HG03469 (cell line): ENCODE results near the gene COL21A1.

Experiments
- ATAC-seq: cut with Tn5 transposase; IDR thresholded peaks from one replicate; pipeline ENCODE4 v1.9.1; 2021; ENCODE audit warnings: mild to moderate bottlenecking, moderate library complexity, moderate number of reproducible peaks; ENCODE audit not compliant: unreplicated experiment

The COL21A1 gene

DNA sequence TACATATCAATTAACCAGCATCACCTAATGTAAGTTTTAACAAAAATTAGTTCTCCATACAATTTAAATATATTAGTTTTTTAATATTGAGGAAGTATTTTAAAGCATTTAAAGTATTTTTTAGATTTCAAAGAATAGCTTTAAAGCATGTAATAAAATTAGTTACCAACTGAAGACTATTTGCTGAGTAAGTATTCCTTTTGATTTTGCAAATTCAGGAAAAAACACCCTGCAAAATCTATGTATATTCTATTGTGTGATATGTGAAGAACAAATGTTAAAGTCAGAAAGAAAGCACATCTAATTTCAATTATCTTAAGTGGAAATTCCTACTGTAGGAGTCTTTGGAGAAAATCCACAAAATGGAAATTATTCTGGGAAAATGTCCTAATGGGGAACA, 107.3 kb downstream of the COL21A1 start:
- ATAC-seq: no peak

GRCh38 chr6:56115715-56116114, 131.7 kb downstream of the COL21A1 start:
- ATAC-seq: no peak

DNA sequence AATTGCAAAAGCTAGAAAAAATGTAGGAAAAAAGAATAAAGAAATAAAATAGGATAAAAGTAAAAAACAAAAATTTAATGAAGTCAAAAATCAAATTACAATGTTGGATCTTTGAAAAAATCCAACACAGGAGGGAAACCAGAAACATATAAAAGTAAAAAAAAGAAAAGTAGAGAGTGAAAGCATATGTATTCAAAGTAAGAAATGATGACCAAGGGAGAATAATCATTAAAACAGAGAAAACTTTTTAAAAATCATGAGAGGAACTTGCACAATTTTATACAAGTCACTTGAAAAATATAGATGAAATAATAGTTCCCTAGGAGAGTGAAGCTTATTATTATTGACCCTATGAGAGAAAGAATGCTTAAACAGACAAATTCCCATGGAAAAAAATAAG, 138.2 kb downstream of the COL21A1 start:
- no peak for ATAC-seq

DNA sequence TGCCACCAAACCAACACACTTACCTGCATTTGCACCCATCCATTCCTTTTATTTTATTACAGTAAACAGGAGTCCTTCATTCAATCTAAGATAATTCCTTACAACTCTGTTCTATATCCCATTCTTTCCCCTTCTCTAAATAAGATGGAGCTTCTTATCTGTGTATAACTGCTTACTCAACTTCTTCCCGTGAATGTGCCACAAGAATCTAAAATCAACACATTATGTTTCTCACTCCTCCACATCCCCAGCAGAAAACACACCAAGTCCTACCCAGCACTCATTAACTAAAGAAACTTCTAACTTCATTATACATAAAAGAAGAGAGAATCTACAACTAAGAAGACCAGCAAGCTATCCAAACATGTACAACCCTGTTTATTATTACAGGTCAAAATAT, 141.1 kb downstream of the COL21A1 start:
- ATAC-seq: no peak

DNA sequence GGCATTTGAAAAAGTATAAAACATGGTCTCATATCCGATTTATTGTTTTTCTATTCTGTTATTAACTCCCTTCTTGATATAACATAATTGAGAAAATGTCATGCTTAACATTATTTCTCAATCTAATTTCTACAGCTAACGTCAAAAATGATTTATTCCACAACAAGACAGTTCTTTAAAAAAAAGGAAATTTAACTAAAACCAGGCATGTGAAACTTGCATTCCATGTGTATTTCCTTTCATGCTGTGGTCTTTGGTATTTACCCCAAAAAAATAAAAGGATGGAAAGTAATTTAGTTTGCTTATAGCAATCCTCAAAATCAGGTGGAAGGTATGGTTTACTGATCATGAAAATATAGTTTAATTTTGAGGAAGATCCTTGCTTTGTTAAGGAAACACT, 142.8 kb downstream of the COL21A1 start:
- ATAC-seq: no peak

DNA sequence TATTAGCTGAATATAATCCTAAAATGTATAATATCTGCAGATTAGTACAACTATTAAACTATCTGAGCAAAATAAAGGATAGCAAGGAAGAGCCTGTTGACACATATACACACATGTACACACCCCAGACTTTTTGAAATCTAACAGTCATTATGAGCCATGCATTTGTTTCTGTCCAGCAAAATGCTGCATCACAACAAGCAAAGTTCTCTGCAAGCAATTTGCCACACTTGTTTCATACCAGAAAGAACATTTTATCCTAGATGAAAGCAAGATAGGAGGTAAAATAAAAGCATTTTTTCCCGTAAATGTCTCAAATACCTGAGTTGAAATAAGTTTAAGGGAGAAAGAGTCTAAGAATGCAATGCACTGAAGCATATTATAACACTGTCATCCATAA, 145.2 kb downstream of the COL21A1 start:
- no peak for ATAC-seq

- no peak for ATAC-seq
Observed at GRCh38 chr6:56101141-56101553, 146.2 kb downstream of the COL21A1 start.

DNA sequence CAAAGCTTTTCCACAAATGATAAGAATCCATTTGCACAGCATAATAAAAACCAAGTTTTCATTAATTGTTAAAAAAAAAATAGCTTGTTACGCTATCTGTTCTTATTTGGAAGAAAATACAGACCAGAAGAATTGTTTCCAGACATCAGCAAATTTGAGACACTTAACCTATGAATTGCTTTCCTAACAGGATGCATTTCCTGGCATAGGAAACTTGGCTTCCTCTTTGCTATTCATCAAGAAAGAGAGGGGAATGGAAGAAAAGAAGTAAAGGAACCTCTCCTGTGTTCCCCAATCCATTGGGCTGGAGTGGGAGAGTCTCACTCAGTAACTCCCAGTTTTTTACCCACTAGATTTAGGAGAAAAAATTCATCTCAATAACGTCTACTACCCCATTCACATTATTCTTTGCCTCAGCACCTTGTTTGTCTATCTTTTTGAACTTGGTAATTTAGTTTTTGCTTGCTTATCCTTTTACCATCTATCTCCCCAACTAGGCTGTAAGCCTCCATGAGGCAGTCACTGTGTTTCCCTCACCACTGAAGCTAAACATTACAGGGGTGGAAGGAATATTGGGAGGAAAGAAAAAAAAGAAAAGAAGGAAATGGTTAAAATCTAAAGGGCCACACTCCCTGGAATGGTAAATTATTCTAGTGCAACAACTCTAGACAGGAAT, 150.3 kb downstream of the COL21A1 start:
- no peak for ATAC-seq

- ATAC-seq: no peak
Observed at GRCh38 chr6:56096541-56096940, 150.8 kb downstream of the COL21A1 start.

DNA sequence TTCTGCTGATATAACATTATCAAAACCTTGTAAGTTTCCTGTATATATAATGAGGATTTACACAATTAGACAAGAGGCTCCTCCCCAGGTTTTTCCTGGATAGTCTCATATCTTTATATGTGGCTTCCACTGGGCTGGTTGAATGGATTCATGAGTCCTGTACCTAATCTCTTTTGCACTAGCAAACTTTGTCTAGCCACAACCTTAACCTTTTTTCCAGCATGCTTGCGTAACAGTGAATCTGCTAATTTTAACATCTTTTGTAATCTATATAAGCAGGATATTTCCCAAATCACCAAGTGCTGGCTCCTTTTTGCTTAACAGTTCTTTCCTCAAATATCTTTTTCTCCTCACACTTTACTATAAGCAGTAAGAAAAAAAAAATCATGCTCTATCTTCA, 153.6 kb downstream of the COL21A1 start:
- no peak for ATAC-seq

GRCh38 chr6:56091159-56091869, 156.1 kb downstream of the COL21A1 start:
- no peak for ATAC-seq

DNA sequence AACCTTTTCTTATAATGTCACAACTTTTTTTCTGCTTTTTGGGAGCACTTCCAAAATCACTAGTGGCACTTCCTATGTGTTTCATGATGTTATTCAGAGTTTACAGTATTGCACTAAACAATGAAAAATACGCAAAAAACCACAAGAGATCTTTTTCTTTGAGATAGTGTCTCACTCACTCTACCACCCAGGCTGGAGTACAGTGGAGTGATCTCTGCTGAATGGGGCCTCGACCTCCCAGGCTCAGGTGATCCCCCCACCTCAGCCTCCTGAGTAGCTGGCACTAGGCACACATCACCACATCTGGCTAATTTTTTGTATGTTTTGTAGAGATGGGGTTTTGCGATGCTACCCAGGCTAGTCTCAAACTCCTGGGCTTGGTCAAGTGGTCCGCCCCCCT, 158.7 kb downstream of the COL21A1 start:
- ATAC-seq: no peak

GRCh38 chr6:56087421-56087820, 160.0 kb downstream of the COL21A1 start:
- no peak for ATAC-seq

DNA sequence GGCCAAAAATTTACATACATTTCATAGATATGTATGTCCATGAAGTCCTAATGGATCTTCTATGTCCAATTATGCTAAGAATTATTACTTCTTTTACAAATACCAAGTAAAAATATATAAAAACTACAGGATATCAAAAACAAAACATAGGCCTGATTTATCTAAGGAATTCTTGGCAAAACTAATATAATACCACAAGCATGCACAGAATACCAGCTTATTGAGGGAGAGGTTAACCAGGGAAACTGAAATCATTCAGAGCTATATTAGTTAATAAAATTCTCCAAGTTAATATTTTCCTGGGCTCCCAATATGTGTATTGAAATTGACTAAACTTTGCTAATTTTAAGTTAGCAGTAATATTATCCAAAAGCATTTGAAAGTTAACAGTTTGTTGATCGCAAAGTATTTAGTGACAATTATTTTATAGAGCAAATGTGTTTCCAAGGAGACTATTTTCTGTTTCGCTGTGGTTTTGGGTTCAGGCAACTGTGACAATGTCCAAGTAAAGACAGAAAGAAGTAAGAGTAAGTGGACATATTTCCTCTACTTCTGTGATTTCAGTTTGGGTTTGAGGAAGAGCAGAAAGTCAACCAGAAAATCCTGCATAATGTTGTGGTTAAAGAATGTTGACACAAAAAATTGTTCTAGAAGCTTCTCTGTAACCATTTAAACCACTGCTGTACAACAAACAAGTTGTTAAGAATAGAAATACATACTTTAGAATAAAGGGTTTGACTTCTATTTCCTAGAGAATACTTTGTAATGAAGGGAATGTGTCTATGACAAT, 167.4 kb downstream of the COL21A1 start:
- no peak for ATAC-seq

- no peak for ATAC-seq
Observed at GRCh38 chr6:56076033-56076432, 171.3 kb downstream of the COL21A1 start.

DNA sequence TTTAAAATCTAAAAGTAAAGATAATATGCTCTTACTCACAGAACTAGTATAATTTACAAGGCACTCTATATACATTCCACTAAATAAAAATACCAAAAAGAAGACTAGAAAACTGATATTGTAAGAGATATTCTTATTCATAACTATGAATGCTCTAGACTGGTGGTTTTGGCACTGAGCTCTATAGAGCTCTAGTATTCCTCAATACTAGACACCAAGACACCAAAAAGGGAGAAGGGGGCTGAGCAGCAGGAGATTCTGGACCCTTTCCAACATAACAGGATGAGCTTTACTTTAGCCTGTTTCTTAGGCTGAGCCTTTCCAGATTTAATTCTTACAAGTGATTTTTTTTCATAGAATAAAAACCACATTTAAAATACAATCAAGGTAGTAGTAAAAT, 173.6 kb downstream of the COL21A1 start:
- no peak for ATAC-seq

- ATAC-seq: no peak
Observed at GRCh38 chr6:56073315-56073714, 174.1 kb downstream of the COL21A1 start.

DNA sequence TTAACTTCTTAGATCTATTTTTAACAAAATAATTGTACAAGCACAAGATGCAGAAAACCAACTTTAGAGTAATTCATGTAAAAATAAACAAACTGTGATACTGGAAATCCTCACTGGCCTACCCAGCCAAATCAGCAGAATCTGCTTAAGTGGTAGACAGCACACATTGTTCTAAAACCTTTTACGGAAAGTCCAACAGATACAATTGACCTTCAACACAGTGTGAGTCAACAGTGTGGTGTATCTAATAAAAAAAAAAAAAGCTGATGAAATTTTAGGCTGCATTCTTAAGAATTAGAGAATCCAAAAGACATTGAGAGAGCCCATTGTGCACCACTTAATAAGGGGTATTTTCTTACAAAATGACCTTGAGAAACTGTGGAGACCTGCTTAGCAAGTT, 174.5 kb downstream of the COL21A1 start:
- ATAC-seq: no peak

- no peak for ATAC-seq
Observed at GRCh38 chr6:56065408-56065807, 182.0 kb downstream of the COL21A1 start.

- ATAC-seq: no peak
Observed at GRCh38 chr6:56062836-56063235, 184.5 kb downstream of the COL21A1 start.

- no peak for ATAC-seq
Observed at GRCh38 chr6:56058636-56059035, 188.7 kb downstream of the COL21A1 start.
